ENCODE results near the gene KRTAP10-6.
"Not testable (repeated sequence)": the region's sequence is repeated elsewhere in the genome, so short reads cannot be mapped to it uniquely, and the experiment has no call there.

DNA sequence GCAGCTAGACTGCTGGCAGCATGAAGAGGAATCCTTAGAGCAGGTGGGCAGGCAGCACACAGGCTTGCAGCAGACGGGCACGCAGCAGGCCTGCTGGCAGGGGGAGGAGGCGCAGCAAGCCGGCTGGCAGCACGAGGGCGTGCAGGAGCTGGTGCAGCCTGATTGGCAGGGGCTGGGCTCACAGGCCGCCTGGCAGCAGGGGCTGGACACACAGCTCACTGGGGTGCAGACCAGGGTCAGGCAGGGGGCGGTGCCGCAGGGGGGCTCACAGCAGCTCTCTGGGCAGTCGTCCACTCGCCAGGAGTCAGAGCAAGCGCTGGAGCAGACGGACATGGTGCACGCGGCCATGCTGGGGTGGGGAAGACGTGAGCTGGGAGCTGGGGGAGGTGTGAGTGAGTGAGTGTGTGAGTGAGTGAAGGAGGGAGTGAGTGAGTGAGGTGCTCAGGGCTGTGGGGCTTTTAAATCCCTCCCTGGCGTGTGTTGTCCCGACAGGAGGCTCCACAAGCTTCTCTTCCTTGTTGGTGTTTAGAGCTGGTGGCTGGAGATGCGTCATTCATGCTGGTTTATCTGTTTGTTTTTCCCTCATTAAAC is 12.0 kb downstream of the KRTAP10-6 start, which contains the start of gene KRTAP10-5:
- not testable (repeated sequence) for TF ChIP-seq TEAD4 (IDR thresholded peaks at IDR 0.05); RAD21 (IDR thresholded peaks at IDR 0.05; ENCODE audit: low read depth); FOXM1 (IDR thresholded peaks at IDR 0.05; ENCODE audit: borderline replicate concordance, low read depth); TAF1 (IDR thresholded peaks at IDR 0.05; ENCODE audit: low read depth); EGR1 (IDR thresholded peaks at IDR 0.05); EP300 (IDR thresholded peaks at IDR 0.05; ENCODE audit: borderline replicate concordance)
- TF ChIP-seq, protein P1, sequence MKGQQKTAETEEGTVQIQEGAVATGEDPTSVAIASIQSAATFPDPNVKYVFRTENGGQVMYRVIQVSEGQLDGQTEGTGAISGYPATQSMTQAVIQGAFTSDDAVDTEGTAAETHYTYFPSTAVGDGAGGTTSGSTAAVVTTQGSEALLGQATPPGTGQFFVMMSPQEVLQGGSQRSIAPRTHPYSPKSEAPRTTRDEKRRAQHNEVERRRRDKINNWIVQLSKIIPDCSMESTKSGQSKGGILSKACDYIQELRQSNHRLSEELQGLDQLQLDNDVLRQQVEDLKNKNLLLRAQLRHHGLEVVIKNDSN (IDR thresholded peaks at IDR 0.05), result not testable (repeated sequence)
- TF ChIP-seq, protein P2, sequence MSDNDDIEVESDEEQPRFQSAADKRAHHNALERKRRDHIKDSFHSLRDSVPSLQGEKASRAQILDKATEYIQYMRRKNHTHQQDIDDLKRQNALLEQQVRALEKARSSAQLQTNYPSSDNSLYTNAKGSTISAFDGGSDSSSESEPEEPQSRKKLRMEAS (IDR thresholded peaks at IDR 0.05), result not testable (repeated sequence)
- TF ChIP-seq TCF12 (IDR thresholded peaks at IDR 0.05; ENCODE audit: low read depth), result 0 out of 2 replicates have a peak, but pooled peaks have one; percentile 46

Data from Ishikawa (cell line).